ENCODE data around the gene GIGYF2.
"Not testable (repeated sequence)": the region's sequence is repeated elsewhere in the genome, so short reads cannot be mapped to it uniquely, and the experiment has no call there.

Gene GIGYF2

GRCh38 chr2:232689152-232689910, 7.8 kb upstream of the GIGYF2 start:
- DNase-seq (ENCODE audit: low read depth) = no peak

- not testable (repeated sequence) for DNase-seq (ENCODE audit: low read depth)
Observed at GRCh38 chr2:232691117-232691516, 6.0 kb upstream of the GIGYF2 start.

DNA sequence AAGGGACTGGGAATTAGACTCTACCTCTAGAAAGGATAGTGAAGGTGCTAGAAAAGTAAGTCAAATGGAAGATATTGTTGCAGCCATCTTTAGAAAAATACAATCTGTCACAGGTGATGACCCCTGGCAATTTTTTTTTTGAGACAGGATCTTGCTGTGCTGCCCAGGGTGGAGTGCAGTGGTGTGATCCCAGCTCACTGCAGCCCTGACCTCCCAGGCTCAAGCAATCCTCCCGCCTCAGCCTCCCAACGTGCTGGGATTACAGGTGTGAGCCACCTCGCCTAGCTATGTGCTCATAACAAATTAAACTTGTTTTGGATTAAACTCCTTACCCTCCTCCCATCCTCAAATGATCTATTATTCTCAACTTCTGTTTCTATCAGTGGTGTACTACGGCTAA, 3.8 kb upstream of the GIGYF2 start:
- no peak for DNase-seq (ENCODE audit: low read depth)

GRCh38 chr2:232696609-232697058, 497 bp upstream of the GIGYF2 start:
- no peak for DNase-seq (ENCODE audit: low read depth)

GRCh38 chr2:232697807-232698110, 628 bp downstream of the GIGYF2 start:
- DNase-seq (ENCODE audit: low read depth) = no peak

GRCh38 chr2:232698556-232699091, 1.5 kb downstream of the GIGYF2 start:
- DNase-seq (ENCODE audit: low read depth) = no peak

DNA sequence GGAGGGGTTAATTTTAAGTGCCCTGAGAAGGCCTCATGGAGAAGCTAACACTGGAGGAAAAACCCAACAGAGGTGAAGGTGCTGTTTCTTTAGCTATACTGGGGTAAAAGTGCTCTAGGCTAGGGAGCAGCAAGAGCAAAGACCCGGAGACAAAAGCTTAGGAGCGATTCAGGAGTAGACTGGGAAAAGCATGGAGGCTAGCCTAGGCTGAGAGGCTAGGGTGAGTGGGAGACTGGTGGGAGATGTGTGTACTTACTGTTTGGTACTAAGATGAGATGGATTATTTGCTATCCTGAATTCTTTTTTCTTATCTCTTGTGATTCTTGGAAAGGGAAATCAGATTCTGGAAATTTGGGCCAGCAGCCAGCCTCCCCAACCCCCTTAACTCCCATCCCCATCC, 2.0 kb downstream of the GIGYF2 start:
- no peak for DNase-seq (ENCODE audit: low read depth)

DNA sequence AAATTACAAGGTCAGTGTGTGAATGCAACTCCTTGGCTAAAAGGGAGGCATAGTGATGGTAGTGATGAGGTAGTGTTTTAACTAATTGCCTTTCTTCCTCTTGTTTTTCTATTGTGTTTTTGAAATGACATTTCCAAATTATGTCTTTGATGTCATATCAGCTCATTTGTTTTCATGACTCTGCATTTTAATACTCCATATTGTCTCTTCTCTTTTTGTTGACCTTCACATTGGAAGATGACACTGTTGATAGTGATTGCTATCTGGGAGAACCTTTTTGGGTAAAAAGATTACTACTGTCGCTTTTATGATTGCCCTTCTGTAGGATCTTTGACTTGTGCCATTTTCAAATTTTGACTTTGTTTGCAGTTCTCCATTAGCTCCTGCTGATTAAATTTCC, 3.0 kb downstream of the GIGYF2 start:
- DNase-seq (ENCODE audit: low read depth) = no peak

- DNase-seq (ENCODE audit: low read depth) = no peak
Observed at GRCh38 chr2:232707076-232707475, 9.9 kb downstream of the GIGYF2 start.

GRCh38 chr2:232713505-232713904, 16.4 kb downstream of the GIGYF2 start:
- DNase-seq (ENCODE audit: low read depth) = no peak

DNA sequence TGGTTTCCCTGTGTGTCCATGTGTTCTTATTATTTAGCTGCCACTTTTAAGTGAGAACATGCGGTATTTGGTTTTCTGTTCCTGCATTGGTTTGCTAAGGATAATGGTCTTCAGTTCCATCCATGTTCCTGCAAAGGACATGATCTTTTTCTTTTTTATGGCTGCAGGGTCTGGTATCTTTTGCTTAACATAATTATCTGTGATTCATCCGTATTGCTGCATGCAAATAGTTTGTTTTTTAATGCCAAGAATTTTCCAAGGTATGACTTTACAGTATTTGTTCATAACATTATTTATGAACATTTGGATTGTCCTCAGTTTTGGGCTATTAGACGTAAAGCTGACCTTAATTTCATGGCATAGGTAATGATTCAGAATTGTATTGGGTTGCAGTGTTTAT, 17.8 kb downstream of the GIGYF2 start:
- DNase-seq (ENCODE audit: low read depth) = no peak

GRCh38 chr2:232720056-232720455, 22.9 kb downstream of the GIGYF2 start:
- DNase-seq (ENCODE audit: low read depth) = not testable (repeated sequence)

GRCh38 chr2:232721261-232721660, 24.1 kb downstream of the GIGYF2 start:
- DNase-seq (ENCODE audit: low read depth) = no peak

DNA sequence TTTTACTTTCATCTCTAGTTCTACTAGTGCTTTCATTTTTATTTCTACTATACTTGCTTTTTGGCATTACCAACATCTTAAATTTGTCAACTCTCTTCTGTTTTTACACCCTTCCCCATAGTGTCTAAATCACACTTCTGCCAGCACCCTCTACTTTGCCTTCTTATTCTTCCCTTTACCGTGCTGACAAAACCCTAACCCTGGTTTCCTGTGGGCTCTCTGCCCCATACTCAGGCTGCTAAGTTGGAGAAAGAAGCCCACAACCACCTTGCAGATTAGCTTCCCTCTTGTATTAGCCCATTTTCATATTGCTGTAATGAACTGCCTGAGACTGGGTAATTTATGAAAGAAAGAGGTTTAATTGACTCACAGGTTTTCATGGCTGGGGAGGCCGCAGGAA, 24.8 kb downstream of the GIGYF2 start:
- DNase-seq (ENCODE audit: low read depth) = no peak

DNA sequence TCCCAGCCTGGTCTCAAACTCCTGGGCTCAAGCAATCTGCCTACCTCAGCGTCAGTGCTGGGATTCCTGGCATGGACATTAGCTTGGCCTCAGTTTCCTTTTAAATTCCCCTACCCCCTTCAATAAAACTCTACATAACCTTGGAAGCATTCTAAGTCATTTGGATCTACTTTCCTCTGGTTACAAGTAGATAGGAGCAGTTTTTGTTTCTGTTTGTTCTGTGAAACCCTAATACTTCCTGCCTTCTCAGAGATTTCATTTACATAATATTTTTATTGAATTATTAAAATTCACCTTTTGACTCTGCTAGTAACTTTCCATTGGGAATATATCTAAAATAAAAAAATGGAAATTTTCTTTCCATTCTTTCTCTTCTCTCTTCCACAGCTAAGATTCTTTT, 25.9 kb downstream of the GIGYF2 start:
- no peak for DNase-seq (ENCODE audit: low read depth)

DNA sequence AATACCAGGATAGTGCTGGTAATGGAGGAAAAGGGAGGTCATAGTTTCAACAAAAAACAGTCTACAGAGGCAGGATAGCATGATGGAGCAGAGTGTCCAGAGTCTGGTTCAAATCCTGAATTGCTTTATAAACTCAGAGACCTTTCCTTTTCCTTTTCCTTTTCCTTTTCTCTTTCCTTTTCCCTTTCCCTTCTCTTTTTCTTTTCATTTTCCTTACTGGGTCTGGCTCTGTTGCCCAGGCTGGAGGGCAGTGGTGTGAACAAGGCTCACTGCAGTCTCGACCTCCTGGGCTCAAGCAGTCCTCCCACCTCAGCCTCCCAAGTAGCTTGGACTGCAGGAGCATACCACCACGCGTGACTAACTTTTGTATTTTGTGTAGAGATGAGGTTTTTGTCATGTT, 31.7 kb downstream of the GIGYF2 start:
- DNase-seq (ENCODE audit: low read depth) = no peak

DNA sequence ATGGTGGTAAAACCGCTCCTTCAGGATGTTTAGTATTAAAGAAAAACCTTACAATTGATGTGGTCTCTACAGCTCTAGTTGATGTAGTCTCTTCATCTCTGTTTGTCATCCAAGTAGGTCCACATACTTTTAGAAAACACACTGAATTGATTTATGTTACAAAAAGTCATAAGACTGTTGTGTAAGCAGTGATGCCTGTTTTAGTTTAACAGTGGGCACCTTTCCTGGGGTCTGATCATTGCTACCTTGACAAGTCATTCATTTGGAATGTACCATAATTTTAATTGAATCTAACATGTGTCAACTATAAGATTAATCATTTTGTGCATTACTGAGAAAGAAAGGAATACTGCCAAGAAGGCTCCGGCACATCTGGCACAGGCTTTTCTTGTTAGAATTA, 34.3 kb downstream of the GIGYF2 start:
- no peak for DNase-seq (ENCODE audit: low read depth)

- no peak for DNase-seq (ENCODE audit: low read depth)
Observed at GRCh38 chr2:232741294-232741693, 44.2 kb downstream of the GIGYF2 start.

- DNase-seq (ENCODE audit: low read depth) = no peak
Observed at GRCh38 chr2:232741972-232742371, 44.8 kb downstream of the GIGYF2 start.

DNA sequence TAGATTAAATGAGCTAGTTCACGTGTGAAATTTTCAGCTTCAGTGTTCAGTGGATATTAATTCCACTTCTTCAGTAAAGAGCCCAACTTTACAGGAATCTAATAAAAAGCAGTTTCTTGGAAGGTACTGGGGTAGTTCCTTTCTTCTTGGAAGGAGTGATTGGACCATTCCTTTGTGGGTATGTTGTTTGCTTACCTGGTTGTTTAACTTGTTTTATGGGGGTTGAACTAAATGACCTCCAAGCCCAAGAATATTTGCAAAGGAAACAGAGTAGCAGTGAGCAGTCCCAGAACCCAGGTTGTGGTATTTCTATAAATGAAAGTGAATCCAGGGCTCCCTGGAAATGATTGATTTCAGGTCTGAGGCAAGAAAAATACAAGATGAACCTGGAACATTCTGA, 47.8 kb downstream of the GIGYF2 start:
- no peak for DNase-seq (ENCODE audit: low read depth)

DNA sequence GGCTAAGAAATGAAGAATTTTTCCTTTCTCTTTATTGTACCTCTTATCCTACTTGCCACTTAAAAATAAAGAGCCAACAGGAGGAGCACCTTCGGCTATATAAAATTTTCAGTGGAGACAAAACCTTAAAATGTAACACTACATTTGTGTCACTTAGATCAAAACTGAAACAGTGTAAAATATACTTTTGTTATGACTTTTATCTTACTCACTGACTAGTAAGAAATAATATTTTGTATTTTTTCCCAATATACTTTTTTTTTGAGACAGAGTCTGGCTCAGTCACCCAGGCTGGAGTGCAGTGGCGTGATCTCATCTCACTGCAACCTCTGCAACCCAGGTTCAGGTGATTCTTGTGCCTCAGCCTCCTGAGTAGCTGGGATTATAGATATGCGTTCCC, 50.9 kb downstream of the GIGYF2 start:
- no peak for DNase-seq (ENCODE audit: low read depth)

GRCh38 chr2:232749331-232749730, 52.2 kb downstream of the GIGYF2 start:
- DNase-seq (ENCODE audit: low read depth) = no peak

DNA sequence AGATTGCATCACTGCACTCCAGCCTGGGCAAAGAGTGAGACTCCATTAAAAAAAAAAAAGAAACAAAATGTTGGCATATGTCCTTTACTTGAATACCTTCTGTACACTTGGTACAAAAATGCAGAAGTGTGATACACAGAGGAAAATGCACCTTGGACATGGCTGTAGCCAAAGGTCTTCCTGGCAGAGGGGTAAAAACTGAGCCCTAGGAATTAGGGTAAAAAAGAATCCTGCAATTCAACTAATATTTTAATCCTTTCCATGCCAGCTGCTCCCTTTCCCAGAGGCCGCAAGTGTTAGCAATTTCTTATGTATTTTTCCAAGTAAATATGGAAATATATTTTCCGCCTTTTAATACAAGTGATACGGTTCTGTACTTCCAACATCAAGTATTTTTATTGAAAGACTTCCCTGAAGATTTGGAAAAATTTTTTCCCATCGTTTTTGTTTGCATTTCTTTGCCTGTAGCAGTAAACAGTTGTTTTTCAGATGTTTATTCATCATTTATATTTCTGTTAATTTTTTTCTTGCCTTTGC, 53.1 kb downstream of the GIGYF2 start:
- no peak for DNase-seq (ENCODE audit: low read depth)

DNA sequence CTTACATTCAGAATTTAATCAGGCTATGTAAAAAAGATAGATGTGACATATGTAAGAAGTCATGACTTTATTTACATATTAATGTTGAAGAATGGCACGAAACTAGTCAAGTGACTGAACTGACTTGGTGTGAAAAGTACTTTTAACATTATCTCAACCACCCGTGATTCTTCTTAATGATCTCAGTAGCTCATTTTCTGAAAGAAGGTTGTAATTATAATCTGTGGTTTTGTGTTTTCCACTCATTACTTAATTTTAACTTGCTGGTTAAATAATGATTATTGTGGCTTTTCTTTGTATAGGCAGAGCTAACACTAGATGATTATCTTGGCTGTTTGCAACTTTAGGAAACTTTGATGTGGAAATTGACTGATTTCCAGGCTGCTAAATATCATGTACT, 60.8 kb downstream of the GIGYF2 start:
- DNase-seq (ENCODE audit: low read depth) = no peak
